Measurements from ENCODE around the gene ARHGEF26.

The ARHGEF26 gene

DNA sequence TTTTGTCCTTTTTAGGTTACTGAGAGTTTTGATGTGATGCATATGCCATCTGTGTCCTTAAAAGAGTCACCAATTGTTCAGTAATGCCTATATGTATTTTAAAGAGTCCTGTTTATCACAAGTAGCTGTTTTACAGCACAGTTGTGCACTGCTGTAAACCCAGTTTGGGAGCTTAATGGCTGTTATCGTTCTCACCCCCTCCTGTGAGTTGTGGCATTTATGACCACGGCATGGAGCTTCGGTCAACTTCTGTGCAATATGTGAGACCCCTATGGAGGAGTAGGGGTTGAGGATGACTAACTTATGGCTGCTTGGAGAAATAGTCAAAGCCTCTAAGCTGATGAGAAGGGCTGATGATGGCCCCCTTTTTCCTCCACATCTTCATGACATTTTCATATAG lies 67.2 kb downstream of the ARHGEF26 start:
- H3K27ac ChIP-seq = no peak overlapping the region
- TF ChIP-seq, protein P1, sequence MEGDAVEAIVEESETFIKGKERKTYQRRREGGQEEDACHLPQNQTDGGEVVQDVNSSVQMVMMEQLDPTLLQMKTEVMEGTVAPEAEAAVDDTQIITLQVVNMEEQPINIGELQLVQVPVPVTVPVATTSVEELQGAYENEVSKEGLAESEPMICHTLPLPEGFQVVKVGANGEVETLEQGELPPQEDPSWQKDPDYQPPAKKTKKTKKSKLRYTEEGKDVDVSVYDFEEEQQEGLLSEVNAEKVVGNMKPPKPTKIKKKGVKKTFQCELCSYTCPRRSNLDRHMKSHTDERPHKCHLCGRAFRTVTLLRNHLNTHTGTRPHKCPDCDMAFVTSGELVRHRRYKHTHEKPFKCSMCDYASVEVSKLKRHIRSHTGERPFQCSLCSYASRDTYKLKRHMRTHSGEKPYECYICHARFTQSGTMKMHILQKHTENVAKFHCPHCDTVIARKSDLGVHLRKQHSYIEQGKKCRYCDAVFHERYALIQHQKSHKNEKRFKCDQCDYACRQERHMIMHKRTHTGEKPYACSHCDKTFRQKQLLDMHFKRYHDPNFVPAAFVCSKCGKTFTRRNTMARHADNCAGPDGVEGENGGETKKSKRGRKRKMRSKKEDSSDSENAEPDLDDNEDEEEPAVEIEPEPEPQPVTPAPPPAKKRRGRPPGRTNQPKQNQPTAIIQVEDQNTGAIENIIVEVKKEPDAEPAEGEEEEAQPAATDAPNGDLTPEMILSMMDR (conservative IDR thresholded peaks at IDR 0.05) = no peak

DNA sequence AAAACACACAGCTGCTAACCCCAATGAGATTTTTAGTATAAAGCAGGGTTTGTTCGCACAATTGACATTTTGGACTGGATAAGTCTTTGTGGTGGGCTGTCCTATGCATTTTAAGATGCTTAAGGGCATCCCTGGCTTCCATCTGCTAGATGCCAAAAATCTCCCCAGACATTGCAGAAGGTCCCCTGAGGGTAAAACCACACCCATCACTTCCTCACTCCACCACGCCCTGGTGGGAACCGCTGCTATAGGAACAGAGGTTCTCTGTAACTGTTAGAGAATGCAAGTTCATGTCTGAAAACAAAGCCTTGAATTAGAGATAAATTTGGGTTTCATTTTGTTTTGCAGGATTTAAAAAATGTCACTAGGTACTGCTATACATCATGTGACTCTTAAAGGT lies 67.7 kb downstream of the ARHGEF26 start:
- TF ChIP-seq, protein P1 (conservative IDR thresholded peaks at IDR 0.05) = no peak
- H3K27ac ChIP-seq = no peak overlapping the region

DNA sequence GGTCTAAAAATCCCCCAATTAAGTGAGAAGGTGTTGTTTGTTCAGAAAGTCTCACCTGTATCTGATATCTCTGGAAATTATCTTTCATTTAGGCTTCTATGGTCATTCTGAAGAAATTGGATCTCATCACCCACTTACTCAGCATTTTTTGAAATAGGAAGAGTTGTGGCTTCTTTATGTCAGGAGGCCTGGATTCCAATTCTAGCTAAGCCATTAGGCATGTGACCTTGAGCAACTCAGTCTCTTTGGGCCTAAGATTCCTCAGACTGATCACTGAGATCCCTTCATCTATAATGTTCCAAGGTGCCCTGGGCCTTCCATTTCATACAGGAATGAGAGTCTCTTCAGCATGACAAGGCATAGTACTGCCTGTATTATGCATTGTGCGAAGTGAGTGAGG lies 70.3 kb downstream of the ARHGEF26 start:
- TF ChIP-seq, protein P1 (conservative IDR thresholded peaks at IDR 0.05) = no peak
- no peak overlapping the region for H3K27ac ChIP-seq

DNA sequence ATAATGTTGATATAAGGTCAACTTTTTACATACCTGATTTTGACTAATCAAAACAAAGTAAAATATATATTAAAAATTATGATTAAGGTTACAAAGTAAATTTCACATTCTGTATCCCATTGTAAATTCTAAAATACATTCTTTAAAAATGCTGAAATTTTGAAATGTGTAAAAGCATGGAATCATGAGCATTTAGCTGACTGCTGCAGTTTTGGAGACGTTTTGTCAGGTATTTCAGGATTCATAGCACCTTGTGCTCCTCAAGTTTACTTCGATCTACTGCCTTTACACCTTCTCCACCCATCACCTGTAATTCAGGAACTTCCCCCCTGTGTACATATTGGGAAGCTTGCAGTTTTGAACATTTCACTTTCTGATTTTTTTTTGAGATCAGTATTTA lies 71.0 kb downstream of the ARHGEF26 start:
- H3K27ac ChIP-seq = no peak overlapping the region
- TF ChIP-seq, protein P1 (conservative IDR thresholded peaks at IDR 0.05) = no peak

DNA sequence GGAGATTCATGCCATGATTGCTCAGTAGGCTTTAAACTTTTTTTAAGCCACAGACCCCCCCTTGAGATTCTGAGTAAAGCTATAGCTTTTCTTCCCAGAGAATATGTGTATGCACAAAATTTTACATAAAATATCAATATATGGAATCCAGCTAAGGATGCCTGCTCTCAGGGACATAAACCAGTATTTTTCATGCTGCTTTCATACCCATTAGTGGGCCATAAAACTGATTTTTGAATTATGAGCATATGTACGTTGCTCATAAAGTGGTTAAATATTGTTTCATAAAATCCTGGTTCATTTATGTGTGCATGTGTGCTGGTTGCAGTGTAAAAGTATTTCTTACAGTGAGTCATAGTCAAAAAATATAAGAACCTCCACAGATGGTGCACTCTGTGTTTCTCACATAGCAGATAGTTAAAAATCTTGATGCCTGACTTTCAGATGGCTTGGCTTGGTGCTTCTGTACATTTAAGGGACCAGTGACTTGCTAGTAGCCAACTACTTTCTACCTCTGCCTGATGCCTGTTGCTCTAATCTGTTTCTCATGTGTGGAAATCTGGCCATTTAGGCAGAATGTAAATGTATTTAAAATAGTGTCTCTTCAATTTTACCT lies 71.9 kb downstream of the ARHGEF26 start:
- H3K27ac ChIP-seq = no peak overlapping the region
- TF ChIP-seq, protein P1 (conservative IDR thresholded peaks at IDR 0.05) = no peak

DNA sequence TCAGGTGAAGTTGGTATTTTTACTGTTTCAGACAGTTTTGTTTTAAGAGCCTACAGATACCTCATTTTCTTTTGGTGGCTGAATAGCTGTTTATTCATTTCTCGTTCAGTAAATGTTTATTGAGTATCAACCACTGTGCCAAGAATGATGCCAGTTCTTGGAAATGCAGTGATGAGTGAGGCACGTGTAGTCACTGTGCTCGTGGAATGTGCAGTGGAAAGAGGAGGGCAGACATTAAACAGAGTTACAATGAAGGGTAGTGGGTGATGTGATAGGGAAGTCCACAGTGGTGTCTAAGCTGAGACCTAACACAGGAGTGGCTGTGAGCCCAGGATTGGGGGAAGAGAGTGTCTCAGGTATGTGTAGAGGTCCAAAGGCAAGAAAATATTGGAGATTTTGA lies 73.7 kb downstream of the ARHGEF26 start:
- TF ChIP-seq, protein P1 (conservative IDR thresholded peaks at IDR 0.05) = no peak
- no peak overlapping the region for H3K27ac ChIP-seq

DNA sequence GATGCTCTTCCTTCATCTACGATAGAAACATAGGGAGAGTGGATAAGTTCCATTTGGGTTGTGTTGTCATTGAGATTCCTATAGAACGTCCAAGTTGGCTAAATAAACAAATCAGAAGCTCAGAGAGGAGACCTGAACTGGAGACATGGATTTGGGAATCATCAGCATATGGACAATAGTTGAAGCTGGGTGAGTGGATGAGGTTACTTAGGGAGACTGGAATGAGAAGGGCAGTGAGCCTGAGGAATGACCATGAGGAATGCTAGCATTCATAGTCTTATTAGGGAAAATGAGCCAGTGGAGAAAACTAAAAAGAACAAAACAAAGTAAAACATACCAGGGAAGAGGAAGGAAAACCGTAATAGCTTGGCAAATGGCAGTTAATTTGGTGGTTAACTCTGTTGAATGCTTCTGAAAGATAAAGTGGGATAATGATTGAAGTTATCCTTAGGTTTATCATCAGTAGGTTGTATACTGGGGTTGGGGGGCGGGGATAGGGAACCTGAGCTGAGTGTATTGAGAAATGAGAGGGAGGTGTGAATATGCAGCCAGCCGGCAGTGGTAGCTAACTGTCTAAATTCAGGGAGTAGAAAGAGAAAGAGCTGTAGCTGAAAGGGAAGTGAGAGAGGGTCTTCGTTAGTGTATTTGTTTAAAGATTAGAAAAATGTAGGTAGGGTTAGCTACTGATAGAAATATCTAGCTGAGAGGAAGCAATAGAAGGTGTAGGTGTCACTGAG lies 74.6 kb downstream of the ARHGEF26 start:
- H3K27ac ChIP-seq = no peak overlapping the region
- TF ChIP-seq, protein P1 (conservative IDR thresholded peaks at IDR 0.05) = no peak

Measured in VCaP (cell line).